ENCODE data around the gene CRAT.

CRAT gene

DNA sequence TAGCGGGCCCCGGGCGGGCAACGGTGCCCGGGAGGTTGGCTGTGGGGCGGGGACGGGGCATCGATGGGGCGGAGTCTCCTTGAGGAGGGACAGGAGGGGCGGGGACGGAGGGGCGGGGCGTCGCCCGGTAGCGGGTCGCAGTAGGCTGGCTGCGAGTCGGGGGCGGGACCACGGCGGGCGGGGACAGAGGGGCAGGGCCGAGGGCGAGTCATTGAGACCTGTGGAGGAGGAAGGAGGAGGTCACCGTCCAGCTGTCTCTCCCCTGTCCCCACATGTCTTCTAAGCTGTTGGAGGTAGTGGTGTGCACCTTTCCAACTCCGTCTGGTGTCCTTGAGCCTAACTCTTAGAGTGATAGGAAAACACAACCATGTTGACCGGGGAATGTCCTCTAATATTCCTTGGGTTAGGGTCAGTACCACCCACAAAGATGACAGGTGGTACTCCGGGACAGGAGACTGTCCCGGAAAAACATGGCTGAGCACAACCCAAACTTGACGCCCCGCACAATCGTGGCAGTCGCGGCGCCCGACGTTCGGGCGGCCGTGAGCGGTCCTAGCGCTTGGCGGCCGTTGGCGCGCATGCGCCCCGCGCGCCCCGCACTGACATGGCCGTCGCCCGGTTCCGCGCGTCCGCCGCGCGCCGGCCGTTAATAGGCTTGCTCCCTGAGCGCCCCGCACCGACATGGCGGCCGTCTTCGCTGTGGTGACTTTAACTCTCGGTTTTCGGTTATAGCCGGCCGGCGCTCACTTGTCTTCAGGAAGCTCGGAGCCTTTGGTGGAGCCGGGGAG, at the start of gene CRAT, which contains the start of gene PTPA:
Gene CRAT (minus strand): TSS at position 54 of the 788 bp plus-strand sequence. CDS start 284 bp downstream, outside the sequence.
Gene PTPA (plus strand): TSS at position 676 of the 788 bp plus-strand sequence. CDS start 186 bp downstream, outside the sequence.
- Histone ChIP-seq H3K36me3 (replicated peaks) (no peaks in the 10 kb centered on the region), H3K4me1 (peaks cover 10% of the 10 kb centered on the region), H3K9me3 (no peaks in the 10 kb centered on the region), H3K4me3 (peak within 1 kb of the TSS; percentile 95), H3K27me3 (ENCODE audit: low read depth) (no peaks in the 10 kb centered on the region)
- peak; percentile 87 to 99 for DNase-seq (ENCODE audit: low spot score in 2 of 2)
- in situ Hi-C loops (cut with MboI; ENCODE audit: low sequenced_read_pairs): no loop called here

DNA sequence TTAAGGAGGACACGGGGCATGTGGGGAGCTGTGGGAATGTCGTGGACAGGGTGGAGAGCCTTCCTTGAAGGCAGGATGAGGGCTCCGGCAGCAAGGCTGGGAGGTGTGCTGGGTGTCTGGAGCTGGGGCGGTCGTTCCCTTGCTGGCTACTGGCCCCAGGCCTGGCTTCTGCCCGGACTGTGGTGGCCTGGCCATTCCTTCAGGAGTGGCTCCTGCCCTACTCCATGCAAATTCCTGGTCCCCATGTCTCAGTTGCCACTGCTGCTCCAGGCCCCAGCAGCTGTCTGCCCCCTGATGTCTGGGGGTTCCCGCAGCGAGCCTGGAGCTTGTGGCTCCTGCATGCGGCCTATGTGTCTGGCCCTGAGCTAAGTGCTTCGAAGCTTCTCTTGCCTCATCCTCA, 45.6 kb upstream of the CRAT start:
- in situ Hi-C loops (cut with MboI; ENCODE audit: low sequenced_read_pairs): no loop called here
- DNase-seq (ENCODE audit: low spot score in 2 of 2): no peak
- Histone ChIP-seq H3K36me3 (replicated peaks) (no peaks in the 10 kb centered on the region; the same call in 1 of the 2 replicates), H3K4me1 (no peaks in the 10 kb centered on the region), H3K4me3 (no peak overlapping the region), H3K27me3 (ENCODE audit: low read depth) (no peaks in the 10 kb centered on the region), H3K9me3 (no peaks in the 10 kb centered on the region)

DNA sequence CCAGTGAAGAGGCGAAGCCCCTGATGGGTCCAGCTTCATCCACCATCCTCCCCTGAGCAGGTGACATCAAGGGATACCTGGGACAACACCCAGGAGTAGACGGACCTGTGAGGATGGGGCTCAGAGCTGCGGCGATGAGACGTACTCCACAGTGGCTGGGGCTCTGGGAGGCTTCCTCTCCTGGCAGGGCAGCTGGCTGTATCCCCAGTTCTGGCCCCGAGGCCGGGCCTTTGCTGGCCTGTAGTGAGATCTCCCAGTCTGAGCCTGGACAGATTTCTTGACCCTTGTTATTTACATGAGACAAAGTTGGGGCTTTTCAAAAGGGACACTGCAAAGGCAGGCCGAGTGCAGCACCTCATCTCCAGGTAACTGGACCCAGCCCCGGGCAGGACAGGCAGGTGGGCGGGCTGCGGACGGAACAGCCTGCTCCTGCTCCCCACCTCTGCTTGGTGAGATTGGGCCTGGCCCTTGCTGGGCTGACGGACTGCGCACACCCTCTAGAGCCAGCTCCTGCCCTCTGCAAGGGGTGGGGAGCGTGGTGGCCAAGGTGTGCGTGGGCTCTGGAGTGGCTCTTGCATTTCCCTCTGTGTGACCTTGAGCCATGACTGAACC, 44.4 kb upstream of the CRAT start:
- Histone ChIP-seq H3K4me1 (no peaks in the 10 kb centered on the region), H3K36me3 (replicated peaks) (no peaks in the 10 kb centered on the region; the same call in 1 of the 2 replicates), H3K4me3 (no peak overlapping the region), H3K9me3 (no peaks in the 10 kb centered on the region), H3K27me3 (ENCODE audit: low read depth) (no peaks in the 10 kb centered on the region)
- in situ Hi-C loops (cut with MboI; ENCODE audit: low sequenced_read_pairs): no loop called here
- DNase-seq (ENCODE audit: low spot score in 2 of 2): no peak

DNA sequence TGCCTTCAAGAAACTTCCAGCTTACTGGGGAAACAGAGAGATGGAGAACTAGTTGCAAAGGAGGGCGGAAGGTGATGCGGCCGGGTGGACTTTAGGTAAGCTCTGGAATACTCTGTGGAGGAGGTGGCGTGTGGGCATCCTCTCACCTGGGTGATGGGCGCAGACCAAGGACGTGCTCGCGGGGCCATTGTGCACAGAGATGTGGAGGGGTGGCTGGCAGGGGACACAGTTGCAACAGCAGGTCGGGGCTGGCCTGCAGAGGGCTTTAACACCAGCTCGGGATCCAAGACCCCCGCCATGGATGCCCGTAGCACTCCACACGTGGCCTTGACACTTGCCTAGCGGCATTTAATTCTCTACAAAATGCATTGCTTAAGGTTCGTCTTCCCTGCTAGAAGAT, 40.9 kb upstream of the CRAT start:
- no peaks in the 10 kb centered on the region for H3K4me1 ChIP-seq
- no peak for DNase-seq (ENCODE audit: low spot score in 2 of 2)
- in situ Hi-C loops (cut with MboI; ENCODE audit: low sequenced_read_pairs): no loop called here
- H3K9me3 ChIP-seq: no peaks in the 10 kb centered on the region
- H3K27me3 ChIP-seq (ENCODE audit: low read depth): no peaks in the 10 kb centered on the region
- H3K36me3 ChIP-seq (replicated peaks): no peaks in the 10 kb centered on the region; the same call in 1 of the 2 replicates
- no peak overlapping the region for H3K4me3 ChIP-seq

DNA sequence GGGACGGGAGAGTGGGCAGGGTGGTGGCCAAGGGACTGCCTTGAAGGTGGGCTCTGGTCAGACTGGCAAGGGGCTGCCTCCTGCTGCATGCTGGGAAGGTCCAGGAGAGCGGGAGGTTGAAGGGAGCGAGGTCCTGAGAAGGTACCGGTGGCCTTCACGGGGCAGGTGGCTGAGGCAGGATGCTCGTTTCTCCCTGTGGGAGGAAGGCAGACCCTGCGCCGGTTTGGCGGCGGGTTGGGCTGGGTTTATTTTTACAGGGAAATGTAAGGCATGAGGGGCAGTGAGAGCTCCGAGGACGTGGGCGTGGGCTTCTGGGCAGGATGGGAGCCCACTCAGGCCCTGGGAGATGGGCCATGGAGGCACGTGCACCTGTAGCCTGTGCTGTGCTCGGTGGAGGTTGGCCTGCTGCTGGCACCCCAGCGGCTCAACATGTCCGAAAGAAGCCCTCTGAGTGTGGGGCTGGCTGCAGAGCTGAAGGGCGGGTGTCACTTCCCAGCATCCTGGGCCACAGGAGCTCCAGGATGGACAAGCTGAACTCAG, 40.1 kb upstream of the CRAT start:
- H3K4me1 ChIP-seq: no peaks in the 10 kb centered on the region
- in situ Hi-C loops (cut with MboI; ENCODE audit: low sequenced_read_pairs): no loop called here
- H3K4me3 ChIP-seq: no peak overlapping the region
- no peaks in the 10 kb centered on the region; the same call in 1 of the 2 replicates for H3K36me3 ChIP-seq (replicated peaks)
- H3K9me3 ChIP-seq: no peaks in the 10 kb centered on the region
- no peaks in the 10 kb centered on the region for H3K27me3 ChIP-seq (ENCODE audit: low read depth)
- no peak for DNase-seq (ENCODE audit: low spot score in 2 of 2)

DNA sequence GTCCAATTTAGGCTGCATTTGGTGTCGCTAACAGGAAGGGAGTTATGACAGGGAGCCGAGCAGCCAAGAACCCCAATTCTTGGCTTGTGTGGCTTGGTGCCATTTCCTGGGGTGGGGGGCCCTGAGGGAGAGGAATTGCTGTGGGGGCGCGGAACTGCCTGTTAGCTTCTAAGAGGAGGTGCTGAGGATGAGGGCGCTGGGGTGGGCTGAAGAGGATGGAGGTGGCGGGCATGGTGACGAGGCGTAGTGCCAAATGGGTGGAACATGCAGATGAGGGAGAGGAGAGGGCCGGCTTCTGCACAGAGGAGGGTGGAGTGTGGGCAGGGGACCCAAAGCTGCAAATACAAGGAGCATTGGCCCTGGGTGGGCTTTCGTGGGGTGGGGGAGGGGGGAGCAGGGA, 39.5 kb upstream of the CRAT start:
- Histone ChIP-seq H3K27me3 (ENCODE audit: low read depth) (no peaks in the 10 kb centered on the region), H3K9me3 (no peaks in the 10 kb centered on the region), H3K36me3 (replicated peaks) (no peaks in the 10 kb centered on the region; the same call in 1 of the 2 replicates), H3K4me3 (no peak overlapping the region), H3K4me1 (no peaks in the 10 kb centered on the region)
- no peak for DNase-seq (ENCODE audit: low spot score in 2 of 2)
- in situ Hi-C loops (cut with MboI; ENCODE audit: low sequenced_read_pairs): no loop called here

DNA sequence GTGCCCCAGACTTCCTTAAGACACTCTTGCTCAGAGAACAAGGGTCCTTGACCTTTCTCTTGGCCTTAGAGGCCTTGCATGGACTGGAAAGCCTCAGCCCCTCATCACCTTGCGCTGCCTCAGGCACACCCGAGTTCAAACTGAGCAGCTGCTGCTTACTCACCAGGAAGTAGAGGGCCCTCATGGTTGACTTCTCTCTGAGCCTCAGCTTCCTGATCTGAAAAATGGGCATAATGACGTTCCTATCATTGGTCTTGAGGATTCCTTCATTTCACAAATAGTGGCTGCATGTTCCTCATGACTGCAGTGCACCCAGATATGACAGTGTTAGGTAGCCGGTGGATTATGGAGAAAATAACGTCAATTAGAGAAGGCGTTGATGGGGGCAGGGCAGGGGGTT, 38.8 kb upstream of the CRAT start:
- peaks cover 3% of the 10 kb centered on the region; the same call in 1 of the 2 replicates for H3K36me3 ChIP-seq (replicated peaks)
- in situ Hi-C loops (cut with MboI; ENCODE audit: low sequenced_read_pairs): no loop called here
- no peaks in the 10 kb centered on the region for H3K9me3 ChIP-seq
- H3K4me1 ChIP-seq: no peaks in the 10 kb centered on the region
- no peak overlapping the region for H3K4me3 ChIP-seq
- DNase-seq (ENCODE audit: low spot score in 2 of 2): no peak
- H3K27me3 ChIP-seq (ENCODE audit: low read depth): no peaks in the 10 kb centered on the region

DNA sequence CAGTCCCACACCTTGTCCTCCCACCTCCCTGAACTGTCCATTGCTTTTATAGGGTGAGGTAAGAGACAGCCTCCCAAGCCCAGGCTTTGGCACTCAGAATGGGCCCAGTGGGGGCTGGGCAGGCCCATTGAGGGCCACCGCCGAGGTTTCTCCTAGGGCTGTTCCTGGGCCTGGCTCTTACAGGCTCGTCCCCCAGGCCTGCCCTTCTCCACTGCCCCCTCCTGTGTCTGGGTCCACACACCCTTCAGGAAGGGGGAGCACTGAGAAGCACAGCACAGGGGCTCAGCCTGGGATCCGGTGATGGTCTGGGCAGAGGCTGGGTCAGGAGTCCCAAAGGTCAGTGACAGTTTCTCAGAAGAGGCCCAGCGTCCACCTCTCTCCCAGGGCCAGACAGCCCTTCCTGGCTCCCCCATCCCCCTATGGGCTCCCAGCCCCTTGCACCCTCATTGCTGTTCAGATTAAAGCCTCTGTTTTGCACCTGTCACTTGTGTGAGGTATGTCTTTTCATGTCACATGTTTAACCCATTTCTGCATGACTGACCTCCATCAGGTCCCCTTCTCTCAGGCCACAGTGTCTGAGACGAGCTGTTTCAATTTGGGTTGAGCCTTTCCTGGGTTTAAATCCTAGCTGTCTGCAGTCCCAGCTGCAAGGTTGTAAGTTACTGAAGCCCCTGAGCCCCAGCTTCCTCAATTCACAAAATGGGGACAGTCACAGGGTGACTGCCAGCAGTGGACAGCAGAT, 38.0 kb upstream of the CRAT start:
- Histone ChIP-seq H3K9me3 (no peaks in the 10 kb centered on the region), H3K4me1 (no peaks in the 10 kb centered on the region), H3K36me3 (replicated peaks) (peaks cover 10% of the 10 kb centered on the region), H3K27me3 (ENCODE audit: low read depth) (no peaks in the 10 kb centered on the region), H3K4me3 (no peak overlapping the region)
- no peak for DNase-seq (ENCODE audit: low spot score in 2 of 2)
- in situ Hi-C loops (cut with MboI; ENCODE audit: low sequenced_read_pairs): no loop called here

DNA sequence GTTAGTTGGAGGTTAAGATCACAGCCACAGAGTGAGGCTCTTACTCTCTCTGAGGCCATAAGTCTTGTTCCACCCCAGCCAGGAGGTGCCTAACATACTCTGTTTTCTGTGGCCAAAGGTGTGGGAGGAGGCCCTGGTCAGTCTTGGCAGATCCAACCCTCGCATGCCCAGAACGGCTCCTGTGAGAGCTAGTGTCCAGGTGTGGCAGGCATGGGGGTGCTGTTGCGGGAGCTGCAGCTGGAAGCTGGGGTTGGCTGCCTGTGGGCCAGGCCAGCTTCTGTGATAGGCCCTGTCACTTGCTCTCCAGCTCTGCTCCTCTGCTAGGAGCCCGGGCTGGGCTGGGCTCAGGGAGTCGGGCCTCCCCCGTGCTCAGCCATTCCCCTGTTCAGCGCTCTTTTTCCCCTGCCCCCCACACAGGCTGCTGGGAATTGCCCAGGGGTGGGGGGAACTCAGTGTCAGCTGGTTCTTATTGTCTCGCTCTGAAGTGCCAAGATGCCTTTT, 35.9 kb upstream of the CRAT start:
- Histone ChIP-seq H3K36me3 (replicated peaks) (peaks cover 27% of the 10 kb centered on the region), H3K9me3 (no peaks in the 10 kb centered on the region), H3K4me3 (no peak overlapping the region), H3K27me3 (ENCODE audit: low read depth) (no peaks in the 10 kb centered on the region), H3K4me1 (peaks cover 13% of the 10 kb centered on the region)
- in situ Hi-C loops (cut with MboI; ENCODE audit: low sequenced_read_pairs): no loop called here
- DNase-seq (ENCODE audit: low spot score in 2 of 2): no peak

DNA sequence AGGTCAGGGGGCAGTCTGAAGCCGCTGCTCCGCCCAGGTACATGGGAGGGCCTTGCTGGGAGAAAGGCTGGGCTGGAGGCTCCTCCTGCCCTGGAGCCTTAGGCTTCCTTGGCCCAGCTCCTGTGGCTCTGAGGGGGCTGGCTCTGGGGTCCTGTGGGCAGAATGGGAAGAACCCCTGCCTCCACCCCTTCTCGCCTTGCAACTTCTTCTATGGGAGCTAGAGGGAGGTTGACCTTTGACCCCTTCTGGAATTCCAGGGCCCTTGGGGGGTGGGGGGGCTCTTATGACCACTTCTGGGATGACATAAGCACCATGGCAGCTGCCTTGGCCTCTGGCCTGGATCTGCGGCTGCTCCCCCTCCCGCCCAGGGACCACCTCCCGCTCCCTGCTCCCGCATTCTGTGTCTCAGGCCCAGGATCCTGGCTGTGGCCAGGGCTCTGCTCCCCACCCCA, 35.3 kb upstream of the CRAT start:
- DNase-seq (ENCODE audit: low spot score in 2 of 2): no peak
- in situ Hi-C loops (cut with MboI; ENCODE audit: low sequenced_read_pairs): no loop called here
- Histone ChIP-seq H3K36me3 (replicated peaks) (peaks cover 27% of the 10 kb centered on the region), H3K27me3 (ENCODE audit: low read depth) (no peaks in the 10 kb centered on the region), H3K9me3 (no peaks in the 10 kb centered on the region), H3K4me3 (no peak overlapping the region), H3K4me1 (peaks cover 19% of the 10 kb centered on the region)

DNA sequence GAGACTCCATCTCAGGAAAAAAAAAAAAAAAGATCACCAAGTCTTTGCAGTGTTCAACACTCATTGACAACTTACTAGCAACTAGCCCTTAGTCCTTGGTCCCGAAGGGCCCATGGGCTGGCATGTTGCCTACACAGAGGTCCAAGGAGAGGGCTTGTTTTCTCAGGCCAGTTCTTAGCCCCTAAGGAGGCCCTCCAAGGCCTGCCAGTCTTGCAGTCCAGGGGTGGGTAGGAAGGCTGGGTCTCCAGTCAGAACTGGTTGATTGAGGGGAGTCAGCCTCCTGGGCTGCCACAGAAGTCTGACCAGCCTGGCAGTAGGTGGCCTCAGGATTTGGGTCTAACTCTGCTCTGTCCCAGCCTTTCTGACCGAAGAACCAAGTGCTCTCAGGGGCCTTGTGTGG, 34.7 kb upstream of the CRAT start:
- Histone ChIP-seq H3K4me1 (peaks cover 23% of the 10 kb centered on the region), H3K9me3 (no peaks in the 10 kb centered on the region), H3K4me3 (no peak overlapping the region), H3K27me3 (ENCODE audit: low read depth) (no peaks in the 10 kb centered on the region), H3K36me3 (replicated peaks) (peaks cover 27% of the 10 kb centered on the region)
- in situ Hi-C loops (cut with MboI; ENCODE audit: low sequenced_read_pairs): no loop called here
- DNase-seq (ENCODE audit: low spot score in 2 of 2): no peak

DNA sequence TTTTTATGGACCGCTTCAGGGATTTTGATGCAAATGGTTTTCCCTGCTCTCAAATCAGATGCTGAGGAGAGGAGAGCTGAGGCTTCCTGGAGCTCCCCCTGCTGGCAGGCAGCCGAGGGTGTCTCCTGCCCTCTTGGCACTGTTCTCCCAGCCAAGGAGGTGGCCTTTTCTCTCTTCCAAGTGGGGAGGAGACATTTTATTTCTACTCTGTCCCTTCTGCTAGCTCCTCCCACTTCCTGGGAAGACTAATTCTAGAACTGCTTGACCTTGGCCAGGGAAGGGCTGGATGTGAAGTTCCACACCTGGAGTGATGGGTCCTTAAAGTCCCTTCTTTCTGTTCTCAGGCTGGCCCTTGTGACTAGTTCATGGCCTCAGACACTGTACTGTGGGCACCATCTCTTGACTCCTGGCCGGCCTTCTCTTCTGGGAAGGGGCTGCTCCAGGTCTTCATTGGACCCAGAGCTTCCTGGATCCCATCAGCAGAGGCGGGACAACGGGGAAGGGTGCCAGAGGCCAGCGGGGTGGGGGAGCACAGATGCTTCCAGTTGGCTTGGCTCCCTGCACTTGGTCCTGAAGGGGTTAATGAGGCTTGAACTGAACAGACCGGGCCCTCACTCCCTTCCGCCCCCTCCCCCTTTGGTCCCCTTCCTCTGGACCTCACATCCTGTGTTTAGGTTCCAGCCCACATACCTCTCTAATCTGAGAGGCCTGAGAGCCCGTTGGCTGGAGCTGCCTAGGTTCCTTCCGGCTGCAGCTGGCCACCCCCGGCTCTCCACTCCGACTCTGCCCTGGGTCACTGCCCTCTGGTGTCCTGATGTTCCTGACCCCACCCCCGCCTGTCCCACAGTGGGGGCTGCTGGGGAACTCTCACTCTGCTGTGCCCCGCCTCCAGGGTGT, 32.7 kb upstream of the CRAT start:
- H3K36me3 ChIP-seq (replicated peaks): peaks cover 29% of the 10 kb centered on the region
- no peak overlapping the region for H3K4me3 ChIP-seq
- peaks cover 34% of the 10 kb centered on the region for H3K4me1 ChIP-seq
- in situ Hi-C loops (cut with MboI; ENCODE audit: low sequenced_read_pairs): no loop called here
- no peaks in the 10 kb centered on the region for H3K27me3 ChIP-seq (ENCODE audit: low read depth)
- H3K9me3 ChIP-seq: no peaks in the 10 kb centered on the region
- peak; percentile 86 to 90 for DNase-seq (ENCODE audit: low spot score in 2 of 2)

All from HAP-1 (cell line).